ENCODE results near the gene METAP1D.

METAP1D gene

GRCh38 chr2:171966688-171967087, 33.1 kb upstream of the METAP1D start:
- H3K36me3 ChIP-seq (ENCODE audit: low read length): peaks cover 22% of the 10 kb centered on the region; the same call in 1 of the 2 replicates
- no peak for TF ChIP-seq CTCF (IDR thresholded peaks at IDR 0.05; ENCODE audit: insufficient read depth, low read length, poor library complexity, severe bottlenecking)
- no peak for TF ChIP-seq EZH2phosphoT487 (conservative IDR thresholded peaks at IDR 0.05; ENCODE audit: low read length)

GRCh38 chr2:171968509-171968908, 31.2 kb upstream of the METAP1D start:
- no peak overlapping the region for H3K9ac ChIP-seq (ENCODE audit: low read length)
- H2AFZ ChIP-seq (ENCODE audit: low read depth, low read length, severe bottlenecking): no peak overlapping the region
- H3K27ac ChIP-seq (ENCODE audit: low read depth, low read length): no peak overlapping the region
- H3K4me3 ChIP-seq (ENCODE audit: insufficient read depth, low read length, poor library complexity, severe bottlenecking): no peak overlapping the region
- no peak overlapping the region for H3K4me2 ChIP-seq (ENCODE audit: low read depth, low read length, poor library complexity, severe bottlenecking)
- no peak for TF ChIP-seq CTCF (IDR thresholded peaks at IDR 0.05; ENCODE audit: insufficient read depth, low read length, poor library complexity, severe bottlenecking)
- TF ChIP-seq EZH2phosphoT487 (conservative IDR thresholded peaks at IDR 0.05; ENCODE audit: low read length): no peak
- peaks cover 15% of the 10 kb centered on the region; the same call in 1 of the 2 replicates for H3K36me3 ChIP-seq (ENCODE audit: low read length)
- H3K79me2 ChIP-seq (ENCODE audit: insufficient read depth, low read length): no peaks in the 10 kb centered on the region
- H4K20me1 ChIP-seq (ENCODE audit: low read depth, low read length): no peaks in the 10 kb centered on the region
- no peaks in the 10 kb centered on the region for H3K9me3 ChIP-seq (ENCODE audit: insufficient read depth, low read length)
- H3F3A ChIP-seq (ENCODE audit: insufficient read depth): no peaks in the 10 kb centered on the region
- no peaks in the 10 kb centered on the region for H3K9me2 ChIP-seq (replicated peaks; ENCODE audit: insufficient read depth, low read length)
- no peaks in the 10 kb centered on the region for H3K27me3 ChIP-seq (ENCODE audit: low read length)

More at GRCh38 chr2:171966688-171967087, 33.1 kb upstream of the METAP1D start:
- Histone ChIP-seq H3K4me2 (ENCODE audit: low read depth, low read length, poor library complexity, severe bottlenecking) (no peak overlapping the region), H3K9ac (ENCODE audit: low read length) (no peak overlapping the region), H3K27me3 (ENCODE audit: low read length) (no peaks in the 10 kb centered on the region), H3K4me3 (ENCODE audit: insufficient read depth, low read length, poor library complexity, severe bottlenecking) (no peak overlapping the region), H3K9me2 (replicated peaks; ENCODE audit: insufficient read depth, low read length) (no peaks in the 10 kb centered on the region), H2AFZ (ENCODE audit: low read depth, low read length, severe bottlenecking) (no peak overlapping the region), H3K9me3 (ENCODE audit: insufficient read depth, low read length) (no peaks in the 10 kb centered on the region), H3F3A (ENCODE audit: insufficient read depth) (no peaks in the 10 kb centered on the region), H3K27ac (ENCODE audit: low read depth, low read length) (no peak overlapping the region), H4K20me1 (ENCODE audit: low read depth, low read length) (no peaks in the 10 kb centered on the region), H3K79me2 (ENCODE audit: insufficient read depth, low read length) (no peaks in the 10 kb centered on the region)

GRCh38 chr2:171972329-171972982, 27.3 kb upstream of the METAP1D start:
- Histone ChIP-seq H3K27me3 (ENCODE audit: low read length) (no peaks in the 10 kb centered on the region), H3F3A (ENCODE audit: insufficient read depth) (no peaks in the 10 kb centered on the region), H2AFZ (ENCODE audit: low read depth, low read length, severe bottlenecking) (no peak overlapping the region), H3K9me3 (ENCODE audit: insufficient read depth, low read length) (no peaks in the 10 kb centered on the region), H3K79me2 (ENCODE audit: insufficient read depth, low read length) (no peaks in the 10 kb centered on the region), H4K20me1 (ENCODE audit: low read depth, low read length) (no peaks in the 10 kb centered on the region), H3K36me3 (ENCODE audit: low read length) (peaks cover 13% of the 10 kb centered on the region; the same call in 1 of the 2 replicates), H3K9ac (ENCODE audit: low read length) (no peak overlapping the region), H3K4me2 (ENCODE audit: low read depth, low read length, poor library complexity, severe bottlenecking) (no peak overlapping the region), H3K4me3 (ENCODE audit: insufficient read depth, low read length, poor library complexity, severe bottlenecking) (no peak overlapping the region), H3K27ac (ENCODE audit: low read depth, low read length) (no peak overlapping the region), H3K9me2 (replicated peaks; ENCODE audit: insufficient read depth, low read length) (no peaks in the 10 kb centered on the region)
- no peak for TF ChIP-seq EZH2phosphoT487 (conservative IDR thresholded peaks at IDR 0.05; ENCODE audit: low read length)
- no peak for TF ChIP-seq CTCF (IDR thresholded peaks at IDR 0.05; ENCODE audit: insufficient read depth, low read length, poor library complexity, severe bottlenecking)
